Measurements from ENCODE around the gene HYAL3. TPM values are rescaled to one million over a fixed set of nuclear protein-coding genes. Genes with fewer than 3 reads are reported as not detected.

Gene HYAL3
- total and polyA plus RNA-seq, 10 of the 15 experiments (the other 5 are each of a cell fraction or from before 2014, with no cell fraction given) = 0.37 to 4.2 (median 2.8) TPM

GRCh38 chr3:50270422-50271224, 28.6 kb downstream of the HYAL3 start:
- ATAC-seq (no peak), DNase-seq (ENCODE audit: low read depth, low spot score) (no peak), FAIRE-seq (no peak)
- H3K27me3 ChIP-seq (replicated peaks in 1 of 2; ENCODE audit: control insufficient read depth in 2 of 2, insufficient read depth in 2 of 2, low read length in 1 of 2) = peaks cover 7 to 13% of the 10 kb centered on the region in 2 experiments; a peak in 3 of 4 replicates
- H2AFZ ChIP-seq (ENCODE audit: control insufficient read depth, low read depth, low read length) = no peak overlapping the region
- H3K79me2 ChIP-seq (ENCODE audit: control insufficient read depth, insufficient read depth, low read length) = no peaks in the 10 kb centered on the region
- no peak overlapping the region for H3K9ac ChIP-seq (ENCODE audit: control insufficient read depth, insufficient read depth, low read length)
- RAD21 ChIA-PET (ENCODE audit: unreplicated experiment) = interaction anchor here (3.5 kb wide), 1 partner anchor 44 kb away, joined by 23 read pairs; no protein-coding TSS in a partner anchor
- no peaks in the 10 kb centered on the region for H4K20me1 ChIP-seq (ENCODE audit: control insufficient read depth, insufficient read depth)
- POLR2A ChIA-PET = no interaction called here
- H3K4me2 ChIP-seq (ENCODE audit: control insufficient read depth, insufficient read depth) = no peak overlapping the region
- H3K4me1 ChIP-seq (ENCODE audit: control insufficient read depth, insufficient read depth, low read length) = peaks cover 6% of the 10 kb centered on the region
- H3K4me3 ChIP-seq = no peak overlapping the region
- in situ Hi-C loops (cut with MboI) (loop anchor here (5.0 kb wide), 2 partner anchors 73 to 148 kb away; no protein-coding TSS in a partner anchor), intact Hi-C loops (cut with micrococcal nuclease; ENCODE audit: unreplicated experiment) (no loop called here)
- WGBS (ENCODE audit: insufficient coverage, insufficient replicate concordance, low lambda C conversion rate, missing lambda C conversion rate) = 40% methylated on average over 19 of the region's 19 CpGs
- CTCF ChIA-PET = interaction anchor here (1.0 to 3.1 kb wide), 8 partner anchors 10 to 150 kb away, joined by 3 to 24 read pairs (median 7); no protein-coding TSS in a partner anchor
- SMC1A ChIA-PET (ENCODE audit: uncharacterized antibody, unreplicated experiment) = interaction anchor here (0.8 to 1.3 kb wide), 2 partner anchors 24 to 78 kb away, joined by 4 to 5 read pairs; no protein-coding TSS in a partner anchor
- no peaks in the 10 kb centered on the region for H3K36me3 ChIP-seq (ENCODE audit: control insufficient read depth in 2 of 2, insufficient read depth in 2 of 2, low read length in 1 of 2)
- BruUV-seq (replicated peaks) = no TSS peak
- H3K9me3 ChIP-seq (replicated peaks; ENCODE audit: control insufficient read depth, insufficient read depth, low read length) = no peaks in the 10 kb centered on the region
- H3K27ac ChIP-seq (ENCODE audit: control insufficient read depth, insufficient read depth) = no peak overlapping the region
- TF ChIP-seq ZZZ3 (IDR thresholded peaks at IDR 0.05; ENCODE audit: control insufficient read depth, insufficient read length, low read depth) = no peak
- TF ChIP-seq SMAD1 (IDR thresholded peaks at IDR 0.05; ENCODE audit: low read depth, partially characterized antibody) = no peak
- TF ChIP-seq EP300 (IDR thresholded peaks at IDR 0.05; ENCODE audit: borderline replicate concordance in 1 of 2, control insufficient read depth in 1 of 2, low read depth in 2 of 2, low read length in 2 of 2) = no peak
- TF ChIP-seq KAT2A (conservative IDR thresholded peaks at IDR 0.05; ENCODE audit: control insufficient read depth, low read depth, low read length) = no peak
- TF ChIP-seq MLLT1 (IDR thresholded peaks at IDR 0.05) = no peak
- TF ChIP-seq TAF1 (IDR thresholded peaks at IDR 0.05; ENCODE audit: borderline replicate concordance, low read depth, low read length) = no peak
- no peak for TF ChIP-seq MTA3 (IDR thresholded peaks at IDR 0.05; ENCODE audit: borderline replicate concordance, low read length)
- no peak for TF ChIP-seq MYC (IDR thresholded peaks at IDR 0.05; ENCODE audit: insufficient read depth, insufficient read length, insufficient replicate concordance, low read length, severe bottlenecking)
- no peak for TF ChIP-seq ELK1 (IDR thresholded peaks at IDR 0.05; ENCODE audit: low read depth, low read length)
- no peak for TF ChIP-seq POU2F2 (IDR thresholded peaks at IDR 0.05; ENCODE audit: borderline replicate concordance, low read depth, low read length)
- TF ChIP-seq ZBTB4 (CRISPR knock-in tag; IDR thresholded peaks at IDR 0.05) = no peak
- TF ChIP-seq KLF5 (IDR thresholded peaks at IDR 0.05; ENCODE audit: partially characterized antibody) = no peak
- no peak for TF ChIP-seq DPF2 (IDR thresholded peaks at IDR 0.05)
- no peak for TF ChIP-seq ATF2 (IDR thresholded peaks at IDR 0.05; ENCODE audit: low read length)
- TF ChIP-seq PAX5 (IDR thresholded peaks at IDR 0.05; ENCODE audit: borderline replicate concordance, low read depth, low read length) = no peak

Data from GM12878 (cell line).